ENCODE data around the gene WDR1. TPM values are rescaled to one million over a fixed set of nuclear protein-coding genes. Genes with fewer than 3 reads are reported as not detected.

The WDR1 gene
- total and polyA plus RNA-seq, 2 of the 13 experiments (the other 11 are each of a cell fraction or from before 2014, with no cell fraction given) = 106 to 198 TPM

DNA sequence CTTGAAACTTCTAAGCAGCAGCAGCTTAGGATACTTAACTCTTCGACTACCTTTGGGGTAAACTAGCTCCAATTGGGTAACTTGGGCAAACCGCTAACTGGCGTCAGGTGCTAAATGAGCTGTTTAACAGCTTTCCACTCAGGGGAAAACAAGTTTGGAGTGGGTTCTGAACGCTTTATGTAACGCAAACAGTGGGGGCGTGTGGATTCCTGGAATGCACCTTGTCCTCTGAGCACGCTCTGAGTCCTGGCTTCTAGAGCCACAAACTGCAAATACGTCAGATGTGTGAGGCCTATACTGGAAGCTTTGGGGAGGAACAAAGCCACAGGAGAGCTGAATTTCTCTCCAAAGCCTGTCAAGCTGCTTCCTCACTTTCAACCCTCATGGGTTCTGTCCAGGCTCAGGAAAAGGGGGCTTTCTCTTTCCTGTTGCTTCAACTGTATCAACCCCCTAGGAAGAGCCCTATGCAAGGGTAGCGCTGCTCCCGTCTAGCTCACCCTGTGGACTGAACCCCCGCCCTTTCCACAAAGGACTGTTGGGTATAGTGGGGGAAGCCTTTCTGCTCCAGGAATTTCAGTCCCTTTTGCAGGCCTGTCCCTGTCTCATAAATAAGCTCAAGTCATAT lies 4.5 kb upstream of the WDR1 start (continued):
- TF ChIP-seq, protein P1, sequence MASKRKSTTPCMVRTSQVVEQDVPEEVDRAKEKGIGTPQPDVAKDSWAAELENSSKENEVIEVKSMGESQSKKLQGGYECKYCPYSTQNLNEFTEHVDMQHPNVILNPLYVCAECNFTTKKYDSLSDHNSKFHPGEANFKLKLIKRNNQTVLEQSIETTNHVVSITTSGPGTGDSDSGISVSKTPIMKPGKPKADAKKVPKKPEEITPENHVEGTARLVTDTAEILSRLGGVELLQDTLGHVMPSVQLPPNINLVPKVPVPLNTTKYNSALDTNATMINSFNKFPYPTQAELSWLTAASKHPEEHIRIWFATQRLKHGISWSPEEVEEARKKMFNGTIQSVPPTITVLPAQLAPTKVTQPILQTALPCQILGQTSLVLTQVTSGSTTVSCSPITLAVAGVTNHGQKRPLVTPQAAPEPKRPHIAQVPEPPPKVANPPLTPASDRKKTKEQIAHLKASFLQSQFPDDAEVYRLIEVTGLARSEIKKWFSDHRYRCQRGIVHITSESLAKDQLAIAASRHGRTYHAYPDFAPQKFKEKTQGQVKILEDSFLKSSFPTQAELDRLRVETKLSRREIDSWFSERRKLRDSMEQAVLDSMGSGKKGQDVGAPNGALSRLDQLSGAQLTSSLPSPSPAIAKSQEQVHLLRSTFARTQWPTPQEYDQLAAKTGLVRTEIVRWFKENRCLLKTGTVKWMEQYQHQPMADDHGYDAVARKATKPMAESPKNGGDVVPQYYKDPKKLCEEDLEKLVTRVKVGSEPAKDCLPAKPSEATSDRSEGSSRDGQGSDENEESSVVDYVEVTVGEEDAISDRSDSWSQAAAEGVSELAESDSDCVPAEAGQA (IDR thresholded peaks at IDR 0.05; ENCODE audit: low read depth) = 0 out of 2 replicates have a peak, but pooled peaks have one; percentile 31
- TF ChIP-seq, protein P1 (CRISPR knock-in tag; IDR thresholded peaks at IDR 0.05; ENCODE audit: borderline replicate concordance) = no peak
- no peak for TF ChIP-seq ZNF546 (CRISPR knock-in tag; conservative IDR thresholded peaks at IDR 0.05)
- TF ChIP-seq ZBTB7B (CRISPR knock-in tag; IDR thresholded peaks at IDR 0.05) = 0 out of 2 replicates have a peak, but pooled peaks have one; percentile 29
- TF ChIP-seq, protein P2, sequence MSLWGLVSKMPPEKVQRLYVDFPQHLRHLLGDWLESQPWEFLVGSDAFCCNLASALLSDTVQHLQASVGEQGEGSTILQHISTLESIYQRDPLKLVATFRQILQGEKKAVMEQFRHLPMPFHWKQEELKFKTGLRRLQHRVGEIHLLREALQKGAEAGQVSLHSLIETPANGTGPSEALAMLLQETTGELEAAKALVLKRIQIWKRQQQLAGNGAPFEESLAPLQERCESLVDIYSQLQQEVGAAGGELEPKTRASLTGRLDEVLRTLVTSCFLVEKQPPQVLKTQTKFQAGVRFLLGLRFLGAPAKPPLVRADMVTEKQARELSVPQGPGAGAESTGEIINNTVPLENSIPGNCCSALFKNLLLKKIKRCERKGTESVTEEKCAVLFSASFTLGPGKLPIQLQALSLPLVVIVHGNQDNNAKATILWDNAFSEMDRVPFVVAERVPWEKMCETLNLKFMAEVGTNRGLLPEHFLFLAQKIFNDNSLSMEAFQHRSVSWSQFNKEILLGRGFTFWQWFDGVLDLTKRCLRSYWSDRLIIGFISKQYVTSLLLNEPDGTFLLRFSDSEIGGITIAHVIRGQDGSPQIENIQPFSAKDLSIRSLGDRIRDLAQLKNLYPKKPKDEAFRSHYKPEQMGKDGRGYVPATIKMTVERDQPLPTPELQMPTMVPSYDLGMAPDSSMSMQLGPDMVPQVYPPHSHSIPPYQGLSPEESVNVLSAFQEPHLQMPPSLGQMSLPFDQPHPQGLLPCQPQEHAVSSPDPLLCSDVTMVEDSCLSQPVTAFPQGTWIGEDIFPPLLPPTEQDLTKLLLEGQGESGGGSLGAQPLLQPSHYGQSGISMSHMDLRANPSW (CRISPR knock-in tag; IDR thresholded peaks at IDR 0.05; ENCODE audit: borderline replicate concordance) = peak; percentile 86; the same call in 1 of the 2 replicates
- TF ChIP-seq ZNF501 (CRISPR knock-in tag; IDR thresholded peaks at IDR 0.05) = 0 out of 2 replicates have a peak, but pooled peaks have one; percentile 37
- TF ChIP-seq ADNP (CRISPR knock-in tag; IDR thresholded peaks at IDR 0.05) = no peak
- no peak for TF ChIP-seq ZNF484 (CRISPR knock-in tag; IDR thresholded peaks at IDR 0.05; ENCODE audit: borderline replicate concordance, low read depth)
- peak; percentile 84; the same call in 1 of the 2 replicates for TF ChIP-seq TBX2 (CRISPR knock-in tag; IDR thresholded peaks at IDR 0.05; ENCODE audit: borderline replicate concordance)
- TF ChIP-seq HMGXB4 (CRISPR knock-in tag; IDR thresholded peaks at IDR 0.05; ENCODE audit: borderline replicate concordance in 1 of 2, low read depth in 1 of 2) = peak in 1 of 2 experiments; percentile 10; a peak in 1 of 4 replicates
- no peak for TF ChIP-seq SOX13 (IDR thresholded peaks at IDR 0.05)
- TF ChIP-seq SOX13 (CRISPR knock-in tag; conservative IDR thresholded peaks at IDR 0.05 in 1 of 2, IDR thresholded peaks at IDR 0.05 in 1 of 2) = peak in 1 of 2 experiments; percentile 48; a peak in 2 of 4 replicates
- TF ChIP-seq ZNF253 (CRISPR knock-in tag; IDR thresholded peaks at IDR 0.05; ENCODE audit: borderline replicate concordance) = no peak
- 0 out of 2 replicates have a peak, but pooled peaks have one; percentile 19 for TF ChIP-seq ZFP41 (CRISPR knock-in tag; IDR thresholded peaks at IDR 0.05; ENCODE audit: borderline replicate concordance)
- TF ChIP-seq ZBTB20 (CRISPR knock-in tag; IDR thresholded peaks at IDR 0.05; ENCODE audit: borderline replicate concordance, low read depth) = 0 out of 2 replicates have a peak, but pooled peaks have one; percentile 21
- peak; percentile 43 for TF ChIP-seq SALL1 (CRISPR knock-in tag; IDR thresholded peaks at IDR 0.05)
- TF ChIP-seq ZFY (CRISPR knock-in tag; IDR thresholded peaks at IDR 0.05) = peak; percentile 48; the same call in 1 of the 2 replicates
